Loucy (cell line): ENCODE data around the gene AQP4.

Source experiments
- EZH2phosphoT487 ChIP-seq: fragments of 200-600 bp; IDR thresholded peaks from 2 replicates; pipeline ENCODE4 v1.6.1; 2018; ENCODE audit warnings: antibody characterized with exemption, mild to moderate bottlenecking, moderate library complexity, borderline replicate concordance
- TF ChIP-seq, protein P1 (sequence below): fragments of 200-600 bp; sonication (generic); conservative IDR thresholded peaks from 2 replicates; pipeline ENCODE4 v1.5.1; 2014; ENCODE audit warnings: mild to moderate bottlenecking, antibody characterized with exemption, low read length

DNA sequence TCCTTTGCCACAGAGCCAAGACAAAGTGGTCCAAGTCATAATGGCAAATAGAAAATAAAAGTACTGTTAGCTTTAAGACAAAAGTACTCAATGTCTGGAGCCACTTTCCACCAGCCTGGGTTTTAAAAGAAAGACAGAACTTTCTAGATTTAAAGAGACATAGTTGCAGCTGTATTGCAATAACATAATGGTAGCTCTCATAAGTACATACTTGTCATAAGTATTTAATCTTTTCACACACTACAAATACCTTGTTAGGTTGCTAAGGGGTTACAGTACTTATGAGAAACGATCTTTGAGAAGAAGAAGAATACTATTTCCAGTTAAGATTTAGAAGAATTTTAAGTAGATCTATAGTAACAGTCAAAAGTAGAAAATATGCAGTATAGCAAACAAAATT is 28.9 kb upstream of the AQP4 start:
- TF ChIP-seq, protein P1, sequence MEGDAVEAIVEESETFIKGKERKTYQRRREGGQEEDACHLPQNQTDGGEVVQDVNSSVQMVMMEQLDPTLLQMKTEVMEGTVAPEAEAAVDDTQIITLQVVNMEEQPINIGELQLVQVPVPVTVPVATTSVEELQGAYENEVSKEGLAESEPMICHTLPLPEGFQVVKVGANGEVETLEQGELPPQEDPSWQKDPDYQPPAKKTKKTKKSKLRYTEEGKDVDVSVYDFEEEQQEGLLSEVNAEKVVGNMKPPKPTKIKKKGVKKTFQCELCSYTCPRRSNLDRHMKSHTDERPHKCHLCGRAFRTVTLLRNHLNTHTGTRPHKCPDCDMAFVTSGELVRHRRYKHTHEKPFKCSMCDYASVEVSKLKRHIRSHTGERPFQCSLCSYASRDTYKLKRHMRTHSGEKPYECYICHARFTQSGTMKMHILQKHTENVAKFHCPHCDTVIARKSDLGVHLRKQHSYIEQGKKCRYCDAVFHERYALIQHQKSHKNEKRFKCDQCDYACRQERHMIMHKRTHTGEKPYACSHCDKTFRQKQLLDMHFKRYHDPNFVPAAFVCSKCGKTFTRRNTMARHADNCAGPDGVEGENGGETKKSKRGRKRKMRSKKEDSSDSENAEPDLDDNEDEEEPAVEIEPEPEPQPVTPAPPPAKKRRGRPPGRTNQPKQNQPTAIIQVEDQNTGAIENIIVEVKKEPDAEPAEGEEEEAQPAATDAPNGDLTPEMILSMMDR: no peak
- TF ChIP-seq EZH2phosphoT487: no peak
